Renal cortical epithelial cell (primary cell): ENCODE results near the gene CDH4. TPM values are rescaled to one million over a fixed set of nuclear protein-coding genes. Genes with fewer than 3 reads are reported as not detected.
A peak's percentile ranks its signal among the peaks of the same experiment; 100 is the strongest.

ENCODE experiments used
- DNase-seq: peaks from one replicate; pipeline ENCODE4 v3.0.0-alpha.2; 2011; ENCODE audit warnings: low read depth
- total RNA-seq: library from RNA; depleted of rRNA; stranded (reverse); fragments of >200 nt; gene quantifications from 2 replicates; pipeline ENCODE4 v1.2.3, GENCODE V29; 2014

Gene CDH4
- total RNA-seq, 1 donor from 2014 or later, result 6.4 TPM

DNA sequence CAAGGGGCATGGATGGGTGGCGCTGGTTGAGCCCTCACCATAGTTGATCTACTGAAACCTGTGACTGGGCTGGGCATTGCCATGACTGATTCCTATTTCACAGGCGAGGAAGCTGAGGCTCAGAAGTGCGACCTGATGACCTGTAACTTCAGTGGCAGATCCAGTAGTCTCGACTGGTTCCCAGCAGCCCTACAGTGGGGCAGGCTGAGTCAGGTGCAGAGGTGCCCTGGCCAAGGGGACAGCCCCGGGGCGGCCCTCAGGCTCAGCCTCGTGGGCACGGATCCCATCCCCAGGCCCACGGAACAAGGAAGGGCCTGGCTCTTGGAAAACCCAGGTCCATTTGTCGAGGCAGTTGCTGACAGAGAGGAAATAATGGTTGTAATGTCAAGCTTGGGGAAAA, 283.0 kb downstream of the CDH4 start:
- DNase-seq, result no peak

DNA sequence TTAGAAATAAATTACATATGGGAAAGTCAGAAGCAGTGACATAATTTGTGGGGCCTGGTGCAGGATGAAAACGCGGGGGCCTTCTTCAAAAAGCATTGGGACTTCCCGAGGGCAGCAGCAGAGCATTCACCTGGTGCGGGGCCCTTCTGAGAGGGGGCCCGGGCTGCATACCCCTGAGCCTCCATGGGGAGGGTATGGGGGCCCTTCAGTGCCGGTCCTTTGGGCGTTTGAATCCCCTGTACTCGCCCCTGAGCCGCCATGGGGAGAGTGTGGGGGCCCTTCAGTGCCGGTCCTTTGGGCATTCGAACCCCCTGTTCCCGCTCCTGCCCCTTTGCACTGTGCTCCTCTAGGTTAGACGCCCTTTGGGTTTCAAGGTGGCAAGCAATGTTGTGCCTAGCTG, 283.5 kb downstream of the CDH4 start:
- DNase-seq, result no peak

DNA sequence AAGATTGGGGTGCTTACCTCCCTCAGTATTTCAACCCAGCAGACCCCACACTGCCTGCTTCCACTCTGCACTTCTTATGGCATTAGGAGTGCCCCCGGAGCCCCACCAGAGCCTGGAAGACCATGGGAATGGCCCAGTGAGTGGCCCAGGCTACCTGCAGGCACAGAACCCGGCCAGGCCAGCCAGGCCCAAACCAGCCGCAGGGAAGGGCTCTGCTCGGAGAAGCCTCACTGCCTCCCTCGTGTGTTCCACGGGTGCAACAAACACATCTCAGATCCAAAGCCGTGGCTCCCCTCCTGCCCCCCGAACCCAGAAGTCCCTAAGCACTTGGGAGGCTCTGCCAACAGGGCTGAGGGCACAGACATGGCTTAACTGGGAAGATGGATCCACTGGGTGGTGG, 283.9 kb downstream of the CDH4 start:
- no peak for DNase-seq

DNA sequence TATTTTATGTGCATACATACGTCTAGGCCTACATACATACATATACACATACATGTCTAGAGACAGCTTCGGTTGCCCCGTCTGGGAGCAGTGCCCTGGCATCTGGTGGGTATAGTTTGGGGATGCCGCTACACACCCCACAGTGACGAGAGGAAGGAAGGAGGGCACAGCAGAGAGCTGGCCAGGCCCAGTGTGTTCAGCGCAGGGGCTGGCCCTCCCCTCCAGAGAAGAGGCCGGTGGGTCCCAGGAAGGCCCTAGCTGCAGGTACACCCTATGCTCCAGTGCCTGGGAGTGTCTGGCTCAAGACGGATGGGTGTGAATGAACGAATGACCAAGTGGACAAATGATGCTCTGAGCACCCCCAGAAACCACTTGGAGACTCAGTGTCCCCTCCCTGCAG, 284.6 kb downstream of the CDH4 start:
- no peak for DNase-seq

DNA sequence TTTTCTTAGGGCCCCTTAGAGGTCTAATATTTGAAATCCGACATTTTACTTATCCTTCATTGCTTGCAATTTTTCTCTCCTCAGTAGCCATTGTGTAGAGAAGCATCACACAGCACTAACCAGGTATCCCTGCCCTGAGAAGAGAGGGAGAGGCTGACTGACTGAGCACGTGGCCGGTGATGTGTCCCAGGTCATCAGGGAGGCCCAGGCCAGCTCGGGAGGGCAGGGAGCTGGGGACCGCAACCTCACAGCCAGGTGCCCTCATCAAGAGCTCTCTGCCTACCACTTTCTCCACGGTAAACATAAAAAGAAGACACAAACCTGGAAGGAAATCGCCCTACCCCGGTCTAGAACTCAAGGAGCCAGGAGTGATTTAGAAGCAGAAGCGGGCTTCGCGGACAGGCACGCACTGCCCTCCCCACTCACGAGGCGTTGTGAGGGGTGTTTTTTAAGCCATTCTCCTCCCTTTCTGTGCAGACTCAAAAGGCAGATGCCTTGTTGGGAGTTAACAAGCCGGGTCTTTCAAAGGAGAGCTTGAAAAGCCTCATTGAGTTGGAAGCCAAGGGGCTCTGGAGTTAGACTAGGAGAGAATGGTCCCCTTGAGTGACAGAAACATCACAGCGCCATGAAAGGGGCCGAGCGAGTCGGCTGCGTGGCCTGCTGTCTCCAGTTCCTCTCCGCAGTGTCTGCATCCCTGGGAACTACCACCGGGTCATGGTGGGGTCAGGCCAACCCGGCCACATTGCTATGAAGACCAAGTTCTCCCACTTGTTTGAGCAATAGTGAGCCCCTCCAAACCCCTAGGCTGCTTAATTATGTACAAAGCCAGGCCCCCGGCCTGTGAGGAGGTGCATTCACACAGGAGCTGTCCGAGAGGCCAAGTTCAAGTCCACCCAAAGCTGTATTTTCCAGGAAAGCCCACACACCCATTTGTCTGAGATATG, 285.4 kb downstream of the CDH4 start:
- DNase-seq, result no peak

DNA sequence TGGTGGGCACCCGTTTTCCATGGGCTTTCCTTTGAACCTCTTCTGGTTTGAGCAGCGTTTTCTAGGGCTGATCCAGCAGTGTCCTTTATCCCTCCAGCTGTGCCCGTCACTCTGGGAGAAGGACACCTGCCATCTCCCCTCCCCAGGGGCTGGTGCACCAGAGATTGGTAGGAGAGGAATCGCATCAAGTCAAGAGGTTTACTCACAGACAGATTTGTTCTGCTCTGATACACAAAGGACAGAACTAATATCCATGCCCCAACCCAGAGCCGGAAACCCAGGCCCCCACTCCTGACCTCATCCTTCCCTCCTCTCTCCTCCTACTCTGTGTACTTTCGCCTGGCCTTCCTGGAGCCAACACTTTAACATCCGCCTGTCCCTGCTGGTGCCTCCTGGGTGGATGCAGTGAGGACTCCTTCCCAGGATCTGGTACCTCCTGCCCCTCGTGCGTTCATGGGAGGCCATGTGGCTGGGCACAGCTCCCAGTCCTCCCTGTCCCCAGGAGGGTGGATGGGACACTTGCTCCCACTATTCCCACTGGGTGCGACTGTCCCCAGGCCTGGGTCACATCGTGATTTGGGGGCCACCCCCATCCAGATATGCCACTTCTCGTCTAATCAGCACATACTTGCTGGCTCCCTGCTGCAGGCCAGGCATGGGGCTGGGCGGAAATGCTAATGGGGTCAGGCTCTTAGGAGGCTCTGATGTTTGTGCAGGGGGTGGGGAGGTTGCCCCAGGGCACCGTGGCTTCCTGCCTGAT, 286.3 kb downstream of the CDH4 start:
- DNase-seq, result no peak

DNA sequence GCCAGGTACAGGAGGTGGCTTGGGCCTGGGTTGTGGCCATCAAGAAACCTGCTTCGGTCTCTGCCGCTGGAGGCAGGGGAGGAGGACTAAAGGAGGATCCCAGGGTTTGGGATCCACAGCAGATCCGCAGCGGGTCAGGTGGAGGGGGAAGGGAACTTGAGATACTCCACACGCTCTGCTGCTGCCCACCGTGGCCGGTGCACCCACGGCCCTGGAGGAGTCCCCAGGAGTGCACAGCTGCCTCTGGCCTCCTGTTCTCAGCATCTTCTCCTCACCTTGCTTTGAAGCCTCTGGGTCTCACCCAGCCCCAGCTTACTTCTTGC, 286.8 kb downstream of the CDH4 start:
- DNase-seq, result no peak

DNA sequence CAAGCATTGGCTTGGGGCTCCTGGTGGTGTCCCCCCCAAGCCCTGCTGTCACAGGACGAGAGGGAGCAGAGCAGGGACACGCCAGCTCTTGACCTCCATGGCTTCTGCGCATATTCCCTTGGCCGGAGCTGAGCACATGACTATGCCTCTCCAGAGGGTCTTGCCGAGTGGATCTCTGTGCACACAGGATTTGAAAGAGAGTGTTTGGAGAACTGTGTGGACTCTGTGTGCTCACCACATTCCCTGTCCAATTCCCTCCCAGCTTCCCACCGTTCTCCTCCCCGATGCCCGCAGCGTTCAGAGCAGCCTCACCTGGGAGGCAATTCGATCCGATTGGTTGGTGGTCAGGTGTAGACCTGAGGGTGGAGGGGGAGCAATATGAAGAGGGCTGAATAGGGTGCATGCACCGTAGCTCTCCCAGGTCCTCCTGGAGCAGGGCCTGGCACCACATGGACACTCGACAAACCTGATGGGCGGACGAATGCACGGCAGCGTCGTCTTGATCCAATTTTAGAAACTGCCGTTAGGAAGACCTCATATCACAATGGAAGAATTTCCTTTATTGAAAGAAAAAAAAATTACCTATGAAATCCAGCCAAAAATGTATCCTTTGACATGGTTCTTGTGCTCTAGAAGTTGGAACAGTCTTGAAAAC, 287.8 kb downstream of the CDH4 start:
- no peak for DNase-seq

DNA sequence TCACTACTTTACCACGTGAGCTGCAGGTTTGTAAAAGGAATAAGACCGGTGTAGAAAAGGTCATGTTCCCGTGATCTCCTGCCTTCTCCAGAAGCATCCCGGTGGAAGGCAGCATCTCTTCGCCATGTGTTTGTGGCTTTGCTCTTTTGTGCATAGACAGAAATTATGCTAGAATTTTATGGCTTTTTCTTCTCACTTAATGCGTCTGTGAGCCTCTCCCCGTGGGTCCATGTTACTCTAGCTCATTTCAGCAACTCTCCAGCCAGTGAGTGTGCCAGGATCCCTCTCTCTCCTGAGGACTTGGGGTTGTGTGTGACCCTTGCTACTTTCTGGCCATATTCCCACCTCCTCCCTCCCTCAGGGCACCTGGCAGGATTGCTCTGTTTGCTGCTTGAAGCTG, 289.5 kb downstream of the CDH4 start:
- DNase-seq, result no peak

DNA sequence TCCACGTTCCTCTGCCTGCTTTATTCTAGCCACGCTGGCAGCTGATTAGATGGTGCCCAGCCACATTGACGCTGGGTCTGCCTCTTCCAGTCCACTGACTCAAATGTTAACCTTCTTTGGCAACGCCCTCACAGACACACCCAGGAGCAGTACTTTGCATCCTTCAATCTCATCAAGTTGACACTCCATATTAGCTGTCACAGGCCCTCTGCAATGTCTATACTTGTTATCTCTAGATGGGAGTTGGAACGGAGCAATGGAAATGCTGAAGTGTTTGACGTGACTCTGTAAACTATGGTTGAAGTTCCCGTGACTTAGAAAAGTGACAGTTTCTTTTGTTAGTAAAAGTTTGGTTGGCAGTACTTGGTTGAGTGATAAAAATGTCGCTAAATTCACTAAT, 291.0 kb downstream of the CDH4 start:
- DNase-seq, result no peak

DNA sequence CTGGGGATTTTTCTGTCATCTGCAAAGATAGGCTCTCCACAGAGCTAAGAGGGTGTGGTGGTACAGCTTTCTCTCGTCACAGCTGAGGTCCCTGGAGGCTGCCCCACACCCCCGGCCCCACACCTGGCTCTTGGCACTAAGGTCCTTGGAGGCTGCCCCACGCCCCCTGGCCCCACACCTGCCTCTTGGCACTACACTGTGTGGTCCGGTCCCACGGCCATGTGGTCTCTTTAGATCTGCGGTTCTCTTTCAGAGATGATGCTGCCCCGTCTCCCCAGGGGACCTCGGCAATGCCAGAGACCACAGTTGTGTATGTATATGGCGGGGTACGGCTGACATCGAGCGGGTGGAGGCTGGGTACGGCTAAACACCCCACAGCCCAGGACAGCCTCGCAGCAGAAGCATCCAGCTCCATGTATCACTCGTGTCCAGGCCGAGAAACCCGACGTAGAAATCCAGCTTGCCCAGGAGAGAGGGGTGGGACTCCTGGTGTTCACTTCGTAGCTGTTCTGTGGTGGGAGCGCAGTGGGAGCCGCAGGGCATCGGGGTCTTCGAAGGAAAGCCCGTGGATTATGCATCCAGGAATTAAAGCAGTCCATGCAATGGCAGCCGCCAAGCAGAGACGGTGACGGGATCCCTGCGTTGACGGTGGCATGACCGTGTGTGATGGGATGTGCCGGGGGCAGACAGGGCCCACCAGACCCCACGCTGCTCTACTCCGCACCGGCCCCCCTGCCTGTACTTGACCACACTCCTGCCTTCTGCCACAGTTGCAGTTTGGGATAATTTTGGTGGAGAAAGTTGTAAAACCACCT, 292.1 kb downstream of the CDH4 start:
- DNase-seq, result no peak

DNA sequence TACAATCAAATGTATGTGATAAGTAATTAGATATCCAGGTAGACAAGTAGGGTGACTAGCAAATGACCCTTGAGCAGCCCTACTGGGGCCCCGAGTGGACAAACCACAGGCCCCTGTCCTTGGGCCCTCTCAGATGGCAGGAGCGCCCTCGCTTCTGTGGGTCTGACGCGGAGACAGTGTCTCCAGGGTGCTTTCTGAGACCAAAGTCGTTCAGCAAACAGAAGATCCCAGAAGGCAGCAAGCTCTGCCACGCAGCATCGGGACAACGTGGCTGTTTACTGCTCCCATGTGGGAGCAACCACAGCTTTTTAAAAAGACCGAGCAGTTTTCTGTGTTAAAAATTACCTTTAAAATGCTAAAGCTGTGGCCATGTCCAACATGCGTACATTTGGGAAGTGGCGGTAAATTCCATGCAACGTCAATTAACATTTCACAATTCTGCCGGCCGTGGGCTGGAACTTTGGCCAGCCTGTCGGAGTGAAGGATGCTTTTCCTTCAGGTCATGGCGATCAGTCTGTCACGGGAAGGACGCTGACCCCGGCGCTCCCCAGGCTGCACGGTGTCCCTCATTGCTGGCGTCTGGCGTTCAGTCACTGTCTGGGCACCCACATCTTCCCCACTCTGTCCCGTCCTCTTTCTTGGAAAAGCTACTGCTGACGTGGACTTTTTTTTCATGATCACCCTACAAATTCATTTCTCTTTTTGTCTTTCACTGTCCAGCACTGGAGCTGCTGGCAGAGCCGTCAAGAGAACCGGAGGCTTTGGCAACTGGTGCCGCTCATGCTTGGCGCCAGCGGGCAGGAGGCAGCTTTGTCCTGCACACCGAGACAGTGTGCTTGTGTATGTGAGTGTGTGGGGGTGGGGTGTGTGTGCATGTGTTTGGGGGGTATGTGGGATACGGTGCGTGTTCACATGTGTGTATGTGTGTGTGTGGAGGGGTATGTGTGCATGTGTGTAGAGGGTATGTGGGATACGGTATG, 293.1 kb downstream of the CDH4 start:
- no peak for DNase-seq

DNA sequence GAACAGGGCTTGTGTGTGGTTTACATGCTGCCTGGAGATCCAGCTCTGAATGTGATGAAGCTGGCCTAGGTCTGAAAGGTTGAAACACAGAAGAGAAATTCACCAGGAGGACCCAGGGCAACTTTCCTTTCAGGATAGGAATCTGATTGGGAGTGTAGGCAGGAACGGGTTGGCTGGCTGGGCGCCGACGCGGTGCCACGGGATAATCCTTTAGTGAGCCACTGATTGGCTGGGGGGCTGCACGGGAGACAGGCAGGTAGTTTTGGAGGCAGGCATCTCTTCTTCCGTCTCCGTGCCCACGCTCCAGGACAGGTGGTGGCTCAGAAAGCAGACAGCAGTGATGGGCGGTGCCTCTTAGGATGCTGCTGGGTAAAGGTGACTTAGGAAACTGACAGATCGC, 294.6 kb downstream of the CDH4 start:
- DNase-seq, result no peak

DNA sequence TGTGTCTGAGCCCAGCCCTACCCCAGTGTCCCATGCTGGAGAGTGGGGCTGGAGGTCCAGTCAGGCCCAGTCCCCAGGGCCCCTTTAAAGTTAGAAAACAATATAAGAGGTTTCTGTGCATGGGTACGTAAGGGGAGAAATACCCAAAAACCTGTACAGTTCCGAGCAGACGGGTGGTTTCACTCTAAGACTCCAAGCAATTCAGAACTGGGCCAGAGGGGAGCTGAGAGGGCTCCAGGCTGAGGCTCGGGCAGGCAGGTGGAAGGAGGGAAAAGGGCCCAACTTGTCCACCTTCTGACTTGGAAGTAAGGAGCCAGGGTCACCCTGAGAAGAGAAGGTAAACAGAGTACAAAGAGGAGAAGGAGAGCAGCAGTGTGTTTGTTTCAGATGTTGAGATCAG, 296.0 kb downstream of the CDH4 start:
- DNase-seq, result no peak

DNA sequence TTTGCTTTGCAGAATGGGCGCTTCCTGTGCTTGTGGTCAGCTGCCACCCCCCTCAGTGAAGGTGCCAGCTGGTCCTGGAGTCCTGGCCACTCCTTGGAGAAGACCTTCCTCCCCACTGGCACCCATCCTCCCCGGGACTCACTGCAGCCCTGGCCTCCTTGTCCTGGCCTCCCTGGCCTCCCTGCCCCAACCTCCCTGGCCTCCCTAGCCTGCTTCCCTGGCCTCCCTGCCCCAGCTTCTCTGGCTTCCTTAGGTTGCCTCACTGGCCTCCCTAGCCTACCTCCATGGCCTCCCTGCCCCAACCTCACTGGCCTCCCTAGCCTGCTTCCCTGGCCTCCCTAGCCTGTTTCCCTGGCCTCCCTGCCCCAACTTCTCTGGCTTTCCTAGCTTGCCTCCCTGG, 297.8 kb downstream of the CDH4 start:
- no peak for DNase-seq

DNA sequence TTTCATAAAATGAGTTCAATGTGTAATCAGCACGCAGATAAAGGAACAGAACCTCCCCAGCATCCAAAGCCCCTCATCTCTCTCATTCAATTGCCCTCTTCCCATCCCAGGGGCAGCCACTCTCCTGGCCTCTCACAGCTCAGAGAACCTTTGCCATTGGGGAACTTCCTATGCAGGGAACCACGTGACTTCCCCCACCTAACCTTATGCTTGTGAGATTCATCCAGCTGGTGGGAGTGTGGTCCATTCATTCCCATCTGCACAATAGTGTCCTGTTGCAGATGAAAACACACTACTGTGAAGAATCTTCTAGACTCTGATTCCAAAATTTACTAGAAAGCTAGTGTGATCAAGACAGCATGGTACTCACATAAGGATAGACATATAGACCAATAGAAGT, 299.3 kb downstream of the CDH4 start:
- no peak for DNase-seq

DNA sequence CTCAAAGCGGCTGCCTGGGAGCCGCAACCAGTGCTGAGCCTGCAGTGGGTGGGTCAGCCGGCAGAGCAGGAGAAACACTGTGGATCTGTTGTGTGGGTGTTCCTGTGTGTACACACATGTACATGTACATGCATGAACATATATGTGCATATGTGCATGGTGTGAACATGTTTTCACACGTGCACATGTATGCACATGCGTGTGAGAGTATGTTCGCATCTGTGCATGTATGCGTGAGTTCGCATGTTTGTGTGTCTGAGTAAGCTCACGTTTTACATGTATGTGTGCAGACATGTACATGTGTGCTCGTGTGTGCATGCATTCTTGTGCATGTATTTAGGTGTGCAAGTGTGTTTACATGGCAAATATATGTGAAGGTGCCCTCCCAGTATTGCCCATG, 302.6 kb downstream of the CDH4 start:
- no peak for DNase-seq

DNA sequence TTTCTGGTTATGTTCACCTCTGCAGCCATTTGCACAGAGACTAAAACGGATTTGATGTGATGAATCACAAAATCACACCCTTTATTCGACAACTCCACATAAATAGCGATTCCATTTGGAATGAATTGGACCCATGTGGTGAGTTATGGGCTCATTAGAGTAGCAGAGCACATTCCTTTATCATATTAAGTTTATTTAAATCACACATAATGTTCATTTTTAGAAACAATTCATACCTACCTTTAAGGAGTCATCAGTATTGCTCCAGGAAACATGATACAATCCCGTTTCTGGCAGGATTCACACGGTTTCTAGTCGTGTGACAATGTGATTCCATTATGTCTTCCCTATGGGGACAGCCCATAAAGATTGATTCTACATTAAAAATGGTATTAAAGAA, 303.5 kb downstream of the CDH4 start:
- DNase-seq, result no peak

DNA sequence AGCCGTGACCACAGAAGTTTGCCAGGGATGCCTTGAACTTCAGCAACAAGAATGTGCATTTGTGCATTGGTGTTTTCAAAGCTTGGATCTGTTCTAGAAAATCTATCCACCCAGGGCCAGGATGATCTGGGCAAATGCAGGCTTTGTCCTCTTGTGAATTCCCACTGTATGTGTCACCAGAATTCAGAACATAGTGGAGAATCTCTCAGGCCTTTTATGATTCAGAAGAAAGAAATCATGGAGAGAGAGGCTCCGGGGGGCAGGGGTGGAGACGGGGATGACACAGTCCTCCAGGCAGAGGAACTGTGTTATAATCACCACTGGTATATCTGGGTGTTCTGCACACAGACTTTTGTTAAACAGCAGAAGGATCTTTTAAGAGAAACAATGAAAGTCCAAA, 304.1 kb downstream of the CDH4 start:
- peak; percentile 83 for DNase-seq

DNA sequence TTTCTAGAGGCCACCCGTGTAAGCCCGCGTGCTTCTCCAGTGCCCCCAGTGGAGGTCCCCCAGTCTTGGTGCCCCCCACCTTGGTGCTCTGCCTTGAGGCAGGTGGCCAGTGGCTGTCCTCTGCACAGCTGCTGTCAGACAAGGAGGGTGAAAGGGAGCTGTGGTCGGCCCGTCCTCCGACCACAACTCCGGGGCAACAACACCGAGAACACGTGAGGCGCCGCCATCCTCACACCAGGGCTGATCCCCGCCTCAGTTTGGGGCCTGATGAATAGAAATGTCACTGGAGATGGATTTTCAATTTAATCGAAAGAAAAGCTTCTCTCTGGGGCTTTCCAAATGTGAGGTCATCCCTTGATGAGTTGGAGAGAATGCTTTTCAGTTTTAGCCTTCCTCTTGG, 304.6 kb downstream of the CDH4 start:
- DNase-seq, result no peak

DNA sequence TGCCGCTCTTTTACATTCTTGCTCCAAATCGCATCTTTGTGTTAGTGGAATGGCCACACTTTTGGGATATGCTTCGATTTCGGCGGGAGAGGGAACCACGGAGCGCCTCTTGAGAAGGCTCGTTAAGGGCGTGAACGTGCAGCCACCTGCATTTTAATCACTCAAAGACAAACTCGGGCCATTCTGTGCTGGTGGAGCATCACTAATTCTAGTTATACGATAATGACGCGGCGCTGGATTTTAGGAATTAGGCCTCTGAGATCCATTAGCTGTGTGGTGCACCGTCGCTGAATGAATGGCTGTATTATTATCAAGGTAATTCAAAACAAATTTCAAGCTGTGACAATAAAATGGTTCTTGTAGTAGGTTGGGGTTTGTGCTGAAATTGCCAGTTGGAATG, 305.6 kb downstream of the CDH4 start:
- no peak for DNase-seq
